Hepatocyte (in vitro differentiated cells): ENCODE results near the gene TRIM72.

Experiments used
- EZH2 ChIP-seq: fragments of 200-600 bp; sonication (generic); IDR thresholded peaks from 2 replicates; pipeline ENCODE4 v1.6.1; 2016; ENCODE audit warnings: antibody characterized with exemption, mild to moderate bottlenecking, borderline replicate concordance
- TF ChIP-seq, protein P1 (sequence below): fragments of 200-600 bp; sonication (generic); IDR thresholded peaks from 2 replicates; pipeline ENCODE4 v1.5.1; 2016; ENCODE audit warnings: antibody characterized with exemption, mild to moderate bottlenecking; ENCODE audit not compliant: poor library complexity

DNA sequence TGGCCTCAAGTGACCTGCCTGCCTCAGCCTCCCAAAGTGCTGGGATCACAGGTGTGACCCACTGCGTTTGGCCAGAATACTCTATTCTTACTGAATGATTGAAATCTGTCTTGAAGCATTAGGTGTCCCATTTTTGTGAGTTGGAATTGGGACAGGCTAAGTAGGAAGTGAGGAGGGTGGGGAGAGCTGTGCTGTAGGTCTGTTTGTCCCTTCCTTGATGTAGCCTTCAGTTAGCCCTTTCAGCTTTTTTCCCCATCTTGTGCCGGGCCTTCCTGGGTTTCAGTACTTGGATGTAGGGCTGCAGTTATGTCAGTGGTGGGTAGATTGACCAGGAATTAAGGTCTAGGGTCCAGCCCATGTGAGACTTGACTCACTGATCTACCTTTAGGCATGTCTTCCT is 20.0 kb upstream of the TRIM72 start:
- TF ChIP-seq, protein P1, sequence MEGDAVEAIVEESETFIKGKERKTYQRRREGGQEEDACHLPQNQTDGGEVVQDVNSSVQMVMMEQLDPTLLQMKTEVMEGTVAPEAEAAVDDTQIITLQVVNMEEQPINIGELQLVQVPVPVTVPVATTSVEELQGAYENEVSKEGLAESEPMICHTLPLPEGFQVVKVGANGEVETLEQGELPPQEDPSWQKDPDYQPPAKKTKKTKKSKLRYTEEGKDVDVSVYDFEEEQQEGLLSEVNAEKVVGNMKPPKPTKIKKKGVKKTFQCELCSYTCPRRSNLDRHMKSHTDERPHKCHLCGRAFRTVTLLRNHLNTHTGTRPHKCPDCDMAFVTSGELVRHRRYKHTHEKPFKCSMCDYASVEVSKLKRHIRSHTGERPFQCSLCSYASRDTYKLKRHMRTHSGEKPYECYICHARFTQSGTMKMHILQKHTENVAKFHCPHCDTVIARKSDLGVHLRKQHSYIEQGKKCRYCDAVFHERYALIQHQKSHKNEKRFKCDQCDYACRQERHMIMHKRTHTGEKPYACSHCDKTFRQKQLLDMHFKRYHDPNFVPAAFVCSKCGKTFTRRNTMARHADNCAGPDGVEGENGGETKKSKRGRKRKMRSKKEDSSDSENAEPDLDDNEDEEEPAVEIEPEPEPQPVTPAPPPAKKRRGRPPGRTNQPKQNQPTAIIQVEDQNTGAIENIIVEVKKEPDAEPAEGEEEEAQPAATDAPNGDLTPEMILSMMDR = no peak
- no peak for TF ChIP-seq EZH2
